ENCODE results near the gene CCDC195. TPM values are rescaled to one million over a fixed set of nuclear protein-coding genes. Genes with fewer than 3 reads are reported as not detected.

CCDC195 gene
- polyA plus RNA-seq, 1 donor (not counting 4 experiments of a cell fraction or from before 2014, with no cell fraction given), result not detected

DNA sequence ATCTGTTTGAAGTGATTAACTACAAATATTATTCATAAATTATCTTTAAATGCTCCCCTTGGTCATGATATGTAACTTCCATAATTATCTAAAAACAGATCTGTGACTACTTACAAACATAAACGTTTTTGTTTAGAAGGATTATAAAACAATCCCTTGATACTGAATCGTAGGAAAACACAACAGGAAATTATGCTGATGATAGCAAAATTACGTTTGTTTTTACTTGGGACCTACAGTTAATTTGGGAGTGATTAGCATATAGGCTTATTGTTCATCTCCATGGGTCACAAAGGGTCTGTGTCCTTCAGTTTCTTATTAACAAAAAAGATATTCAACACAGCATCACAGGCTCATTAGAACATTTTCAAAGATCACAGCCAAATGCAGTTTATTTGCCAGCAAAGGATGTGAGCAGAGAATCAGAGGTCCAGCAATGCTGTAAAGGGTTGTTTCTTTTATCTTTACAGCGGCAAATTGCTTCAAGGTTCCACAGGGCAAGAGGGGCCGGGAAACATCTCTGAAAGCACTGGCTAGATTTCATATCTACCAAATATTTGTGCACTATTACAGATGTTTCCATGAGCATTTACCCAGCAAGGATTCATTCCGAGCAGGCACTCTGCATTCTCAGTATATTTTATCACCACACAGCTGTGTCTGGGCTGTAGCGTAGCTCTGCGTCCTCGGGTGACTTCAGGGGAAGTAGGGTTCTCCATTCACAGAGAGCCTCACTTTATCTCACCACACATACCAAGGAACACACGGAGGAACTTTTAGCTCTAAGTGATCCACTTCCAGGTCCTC is 4.1 kb downstream of the CCDC195 start:
- DNase-seq (ENCODE audit: low read depth, low spot score) (no peak), FAIRE-seq (no peak)
- dilution Hi-C loops (cut with MboI; ENCODE audit: extremely low pct_ligation_motif_present, low sequenced_read_pairs), result no loop called here
- Histone ChIP-seq H3K4me3 (ENCODE audit: control insufficient read depth in 2 of 3, extremely low read depth in 1 of 3, insufficient read depth in 2 of 3, low read depth in 1 of 3, low read length in 3 of 3) (no peak overlapping the region), H3K9ac (ENCODE audit: control insufficient read depth, extremely low read depth, insufficient read depth, low read length) (no peak overlapping the region), H3K9me3 (ENCODE audit: control insufficient read depth, low read depth, low read length) (no peaks in the 10 kb centered on the region), H3K36me3 (ENCODE audit: control insufficient read depth in 2 of 2, extremely low read depth in 1 of 2, insufficient read depth in 2 of 2, low read length in 2 of 2) (no peaks in the 10 kb centered on the region), H3K27ac (ENCODE audit: control insufficient read depth, insufficient read depth, low read length) (no peak overlapping the region), H3K27me3 (ENCODE audit: control insufficient read depth, extremely low read depth, insufficient read depth, low read length) (no peaks in the 10 kb centered on the region), H3K9me1 (ENCODE audit: control insufficient read depth, extremely low read depth, insufficient read depth, low read length) (no peaks in the 10 kb centered on the region), H3K4me1 (ENCODE audit: control insufficient read depth, extremely low read depth, insufficient read depth, low read length) (no peaks in the 10 kb centered on the region), H4K20me1 (ENCODE audit: control insufficient read depth, extremely low read depth, insufficient read depth, low read length) (no peaks in the 10 kb centered on the region), H2AFZ (ENCODE audit: control insufficient read depth, low read length) (no peak overlapping the region), H3K4me2 (ENCODE audit: control insufficient read depth, extremely low read depth, insufficient read depth, low read depth, low read length) (no peak overlapping the region), H3K79me2 (ENCODE audit: control insufficient read depth, insufficient read depth, low read length) (no peaks in the 10 kb centered on the region)
- TF ChIP-seq EZH2 (IDR thresholded peaks at IDR 0.05; ENCODE audit: low read length), result no peak
- TF ChIP-seq, protein P1, sequence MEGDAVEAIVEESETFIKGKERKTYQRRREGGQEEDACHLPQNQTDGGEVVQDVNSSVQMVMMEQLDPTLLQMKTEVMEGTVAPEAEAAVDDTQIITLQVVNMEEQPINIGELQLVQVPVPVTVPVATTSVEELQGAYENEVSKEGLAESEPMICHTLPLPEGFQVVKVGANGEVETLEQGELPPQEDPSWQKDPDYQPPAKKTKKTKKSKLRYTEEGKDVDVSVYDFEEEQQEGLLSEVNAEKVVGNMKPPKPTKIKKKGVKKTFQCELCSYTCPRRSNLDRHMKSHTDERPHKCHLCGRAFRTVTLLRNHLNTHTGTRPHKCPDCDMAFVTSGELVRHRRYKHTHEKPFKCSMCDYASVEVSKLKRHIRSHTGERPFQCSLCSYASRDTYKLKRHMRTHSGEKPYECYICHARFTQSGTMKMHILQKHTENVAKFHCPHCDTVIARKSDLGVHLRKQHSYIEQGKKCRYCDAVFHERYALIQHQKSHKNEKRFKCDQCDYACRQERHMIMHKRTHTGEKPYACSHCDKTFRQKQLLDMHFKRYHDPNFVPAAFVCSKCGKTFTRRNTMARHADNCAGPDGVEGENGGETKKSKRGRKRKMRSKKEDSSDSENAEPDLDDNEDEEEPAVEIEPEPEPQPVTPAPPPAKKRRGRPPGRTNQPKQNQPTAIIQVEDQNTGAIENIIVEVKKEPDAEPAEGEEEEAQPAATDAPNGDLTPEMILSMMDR (optimal IDR thresholded peaks at IDR 0.05 in 1 of 3, IDR thresholded peaks at IDR 0.05 in 1 of 3, conservative IDR thresholded peaks at IDR 0.05 in 1 of 3; ENCODE audit: extremely low read depth in 1 of 3, insufficient read depth in 2 of 3, low read length in 3 of 3), result no peak

DNA sequence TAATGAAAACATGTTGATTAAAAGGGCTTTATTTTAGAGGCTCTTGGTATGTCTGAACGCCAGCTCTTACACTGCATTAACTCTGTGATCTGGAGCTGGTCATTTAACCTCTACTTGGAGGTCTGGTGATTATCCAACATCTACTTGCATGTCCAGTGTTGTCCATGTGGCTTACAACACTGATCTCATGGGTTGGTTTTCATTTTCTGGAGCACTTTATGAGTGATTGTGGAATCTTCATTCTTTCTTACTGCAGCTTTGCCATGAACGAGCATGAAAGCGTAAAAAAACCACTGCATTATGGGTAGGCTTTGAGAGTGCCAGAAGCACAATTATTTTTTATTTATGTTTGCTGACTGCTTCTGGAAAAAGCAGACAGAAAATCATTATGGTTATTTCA is 4.8 kb downstream of the CCDC195 start:
- Histone ChIP-seq H3K79me2 (ENCODE audit: control insufficient read depth, insufficient read depth, low read length) (no peaks in the 10 kb centered on the region), H4K20me1 (ENCODE audit: control insufficient read depth, extremely low read depth, insufficient read depth, low read length) (no peaks in the 10 kb centered on the region), H2AFZ (ENCODE audit: control insufficient read depth, low read length) (no peak overlapping the region), H3K36me3 (ENCODE audit: control insufficient read depth in 2 of 2, extremely low read depth in 1 of 2, insufficient read depth in 2 of 2, low read length in 2 of 2) (no peaks in the 10 kb centered on the region), H3K4me2 (ENCODE audit: control insufficient read depth, extremely low read depth, insufficient read depth, low read depth, low read length) (no peak overlapping the region), H3K4me1 (ENCODE audit: control insufficient read depth, extremely low read depth, insufficient read depth, low read length) (no peaks in the 10 kb centered on the region), H3K27ac (ENCODE audit: control insufficient read depth, insufficient read depth, low read length) (no peak overlapping the region), H3K27me3 (ENCODE audit: control insufficient read depth, extremely low read depth, insufficient read depth, low read length) (no peaks in the 10 kb centered on the region), H3K9me1 (ENCODE audit: control insufficient read depth, extremely low read depth, insufficient read depth, low read length) (no peaks in the 10 kb centered on the region), H3K9ac (ENCODE audit: control insufficient read depth, extremely low read depth, insufficient read depth, low read length) (no peak overlapping the region), H3K9me3 (ENCODE audit: control insufficient read depth, low read depth, low read length) (no peaks in the 10 kb centered on the region), H3K4me3 (ENCODE audit: control insufficient read depth in 2 of 3, extremely low read depth in 1 of 3, insufficient read depth in 2 of 3, low read depth in 1 of 3, low read length in 3 of 3) (no peak overlapping the region)
- dilution Hi-C loops (cut with MboI; ENCODE audit: extremely low pct_ligation_motif_present, low sequenced_read_pairs), result no loop called here
- DNase-seq (ENCODE audit: low read depth, low spot score), result no peak
- TF ChIP-seq EZH2 (IDR thresholded peaks at IDR 0.05; ENCODE audit: low read length), result no peak
- TF ChIP-seq, protein P1 (optimal IDR thresholded peaks at IDR 0.05 in 1 of 3, IDR thresholded peaks at IDR 0.05 in 1 of 3, conservative IDR thresholded peaks at IDR 0.05 in 1 of 3; ENCODE audit: extremely low read depth in 1 of 3, insufficient read depth in 2 of 3, low read length in 3 of 3), result no peak
- FAIRE-seq, result no peak
